8988T (cell line): Measurements from ENCODE around the gene KPTN.

ENCODE experiments used
- DNase-seq: peaks from one replicate; pipeline ENCODE4 v3.0.0; 2011

The KPTN gene

DNA sequence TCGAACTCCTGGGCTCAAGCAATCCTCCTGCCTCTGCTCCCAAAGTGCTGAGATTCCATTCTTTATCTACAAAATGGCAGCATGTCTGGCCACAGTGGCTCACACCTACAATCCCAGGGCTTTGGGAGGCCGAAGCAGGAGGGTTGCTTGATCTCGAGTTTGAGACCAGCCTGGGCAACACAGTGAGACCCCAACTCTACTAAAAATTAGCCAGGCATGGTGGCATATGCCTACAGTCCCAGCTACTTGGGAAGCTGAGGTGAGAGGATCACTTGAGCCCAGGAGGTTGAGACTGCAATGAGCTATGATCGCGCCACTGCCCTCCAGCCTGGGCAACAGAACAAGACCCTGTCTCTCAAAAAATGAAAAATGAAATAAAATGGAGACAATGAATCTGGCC is 24.7 kb upstream of the KPTN start:
- DNase-seq, result no peak

DNA sequence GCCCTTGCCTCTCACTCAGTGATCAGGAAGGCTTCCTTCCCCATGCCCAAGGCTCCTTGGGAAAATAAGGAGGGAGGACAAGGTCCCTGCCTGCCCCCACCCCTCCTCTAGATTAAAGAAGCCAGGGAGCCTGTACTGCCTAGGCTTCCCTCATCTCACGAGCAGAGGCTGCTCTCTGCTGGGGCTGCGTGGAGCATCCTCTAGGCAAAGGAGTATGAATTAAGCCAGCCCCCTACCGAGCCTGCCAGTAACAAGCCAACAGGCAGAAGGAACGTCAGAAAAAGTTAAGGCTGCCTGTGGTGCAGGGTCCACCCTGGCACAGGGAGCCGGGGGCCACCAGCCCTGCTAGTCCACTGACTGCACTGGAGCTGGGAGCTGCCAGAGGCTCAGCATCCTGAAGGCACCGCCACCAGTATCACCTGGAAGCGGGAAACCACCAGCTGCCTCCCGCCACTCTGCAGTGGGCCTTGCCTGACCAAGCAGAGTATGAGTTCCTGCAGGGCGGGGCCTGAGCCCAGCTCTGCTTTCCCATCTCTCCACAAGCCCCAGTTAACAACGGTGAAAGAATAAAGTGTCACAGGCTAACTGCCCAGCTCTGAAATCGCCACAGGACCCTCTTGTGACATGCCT is 24.0 kb upstream of the KPTN start:
- no peak for DNase-seq

DNA sequence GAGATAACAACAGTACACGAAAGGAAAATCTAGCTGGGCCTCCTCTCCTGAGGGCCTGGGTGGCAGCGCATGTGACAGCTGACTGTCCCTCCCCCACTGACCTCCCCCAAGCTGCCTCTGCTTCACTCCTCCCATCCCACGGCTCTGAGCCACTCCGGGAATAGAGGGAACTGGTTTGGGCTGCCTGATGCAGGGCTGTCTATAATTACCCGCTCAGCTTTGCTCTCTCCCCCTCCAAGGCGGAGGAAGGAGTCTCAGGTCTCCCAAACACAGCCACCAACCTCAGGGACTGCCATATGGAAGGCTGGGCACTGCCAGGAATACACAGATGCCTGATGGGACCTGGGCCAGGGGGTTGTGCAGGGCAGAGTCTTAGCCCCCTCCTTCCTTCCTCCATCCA is 23.0 kb upstream of the KPTN start:
- no peak for DNase-seq

DNA sequence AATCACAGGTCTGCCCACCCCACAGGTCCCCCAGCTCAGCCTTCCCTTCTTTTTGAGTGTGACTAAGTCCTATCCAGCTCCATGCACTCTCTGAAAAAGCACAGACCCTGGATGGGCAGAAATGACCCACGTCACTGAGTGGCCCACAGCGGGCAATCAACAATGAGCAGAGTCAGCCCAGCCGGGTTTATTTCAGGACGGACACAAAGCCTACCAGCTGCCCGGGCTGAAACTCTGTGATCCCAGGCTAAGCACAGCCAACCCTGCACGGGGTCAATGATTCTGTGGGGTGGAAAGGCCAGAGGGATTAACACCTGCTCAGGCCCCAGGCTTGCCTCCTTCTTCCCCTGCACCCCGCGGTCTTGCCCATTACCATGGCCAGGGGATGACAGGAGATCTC is 22.4 kb upstream of the KPTN start:
- no peak for DNase-seq

DNA sequence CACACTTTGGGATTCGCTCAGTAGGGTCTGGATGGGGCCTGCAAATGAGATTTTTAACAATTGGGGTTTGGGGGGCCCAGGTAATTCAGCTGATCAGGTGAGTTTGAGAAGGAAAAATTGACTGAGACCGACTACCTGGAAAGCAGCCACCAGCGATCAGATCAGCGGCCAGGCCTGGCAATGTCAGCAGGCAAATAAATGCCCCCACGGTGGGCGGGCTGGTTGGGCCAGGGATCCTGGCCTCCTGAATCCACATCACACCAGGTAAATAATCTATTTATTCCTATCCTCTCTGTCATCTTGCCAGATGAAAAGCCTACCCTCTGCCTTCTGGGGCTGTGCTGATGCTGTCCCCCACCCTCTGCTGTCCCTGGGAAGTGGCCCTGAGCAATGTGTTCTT is 21.5 kb upstream of the KPTN start:
- DNase-seq, result no peak

DNA sequence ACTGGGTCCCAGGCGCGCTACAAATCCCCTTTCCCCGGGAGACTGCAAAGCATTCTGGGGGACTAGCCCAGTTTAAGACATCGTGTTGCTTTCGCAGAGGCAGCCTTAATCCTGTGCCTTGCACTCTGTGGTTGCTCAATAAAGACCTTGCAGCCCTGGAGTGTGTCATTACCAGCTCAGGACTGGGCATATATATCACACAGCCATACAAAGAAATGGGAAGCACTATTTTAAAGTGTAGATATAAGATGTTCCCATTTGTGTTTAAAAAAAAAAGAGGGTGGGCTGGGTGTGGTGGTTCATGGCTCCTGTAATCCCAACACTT is 19.8 kb upstream of the KPTN start:
- DNase-seq, result no peak

DNA sequence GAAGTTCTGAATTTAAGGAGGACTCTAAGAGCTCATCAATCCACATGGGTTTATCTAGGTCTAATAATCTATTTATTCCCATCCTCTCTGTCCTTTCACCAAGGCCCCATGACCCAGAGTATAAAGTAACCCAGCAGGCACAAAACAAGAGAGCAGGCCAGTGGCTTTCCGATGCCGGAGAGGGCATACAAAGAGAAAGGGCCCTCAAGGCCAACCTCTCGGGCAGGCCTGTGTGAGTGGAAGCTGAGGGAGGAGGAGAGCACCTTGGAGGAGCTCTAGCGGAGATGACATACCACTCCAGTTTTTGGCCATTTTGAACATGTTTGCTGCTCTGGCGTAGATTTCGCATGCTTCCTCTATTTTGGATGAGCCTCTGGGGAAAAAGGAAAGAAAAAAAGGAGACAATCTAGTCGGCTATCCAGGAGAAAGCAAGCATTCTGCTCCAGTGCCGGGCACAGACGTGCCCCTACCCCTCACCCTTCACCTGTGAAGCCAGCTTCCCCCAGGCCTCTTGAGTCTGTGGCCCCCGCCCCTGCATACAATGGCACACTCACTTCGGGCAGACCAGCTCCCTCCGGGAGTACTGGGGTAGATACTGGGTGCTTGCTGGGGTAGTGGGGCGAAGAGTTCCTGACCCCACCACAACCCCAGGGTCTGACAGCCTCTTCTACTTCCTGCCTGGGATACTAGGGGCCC is 19.3 kb upstream of the KPTN start:
- DNase-seq, result no peak

DNA sequence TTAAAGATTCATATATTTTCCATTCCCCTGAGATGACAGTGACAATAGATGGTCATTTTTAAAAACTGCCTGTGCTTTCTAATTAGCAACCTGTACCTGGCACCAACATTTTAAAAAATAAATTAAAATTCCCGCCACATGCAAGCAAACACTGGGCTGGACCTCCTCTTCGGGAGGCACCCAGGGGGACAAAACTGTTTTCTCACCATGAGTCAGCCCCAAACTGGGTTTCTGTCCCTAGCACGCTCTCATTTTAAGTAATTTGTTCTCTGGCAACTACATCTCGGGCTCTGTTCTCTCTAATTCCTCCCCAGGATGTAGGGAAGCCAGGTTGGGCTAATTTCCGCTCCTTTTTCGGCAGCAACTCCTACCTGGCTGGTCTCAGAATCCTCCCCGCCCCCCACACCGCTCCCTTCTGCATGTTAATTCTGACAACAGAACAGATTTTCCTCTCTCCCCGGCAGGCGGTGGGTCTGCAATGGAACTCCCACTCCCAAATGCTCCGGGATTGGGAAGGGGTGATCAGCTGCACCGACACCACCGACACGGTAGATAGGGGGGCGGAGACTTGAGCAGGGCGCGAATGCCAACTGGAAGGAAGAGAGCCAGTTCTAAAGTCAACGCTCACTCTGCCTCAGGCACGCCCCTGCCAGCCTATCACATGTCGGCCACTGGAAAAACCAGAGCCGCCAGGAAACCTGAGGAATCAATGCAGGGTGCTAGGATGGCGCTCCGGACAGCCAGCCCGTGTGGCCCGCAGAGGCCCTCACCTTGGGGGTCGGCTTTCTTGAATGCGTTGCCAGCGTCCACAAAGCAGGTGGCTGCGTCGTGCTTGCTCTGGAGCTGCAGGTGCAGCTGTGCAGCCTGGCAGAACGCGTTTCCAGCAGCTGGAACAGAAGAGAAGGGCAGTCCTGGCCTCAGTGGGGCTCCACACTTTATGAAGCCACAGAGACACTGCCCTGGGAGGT is 16.1 kb upstream of the KPTN start:
- DNase-seq, result no peak

DNA sequence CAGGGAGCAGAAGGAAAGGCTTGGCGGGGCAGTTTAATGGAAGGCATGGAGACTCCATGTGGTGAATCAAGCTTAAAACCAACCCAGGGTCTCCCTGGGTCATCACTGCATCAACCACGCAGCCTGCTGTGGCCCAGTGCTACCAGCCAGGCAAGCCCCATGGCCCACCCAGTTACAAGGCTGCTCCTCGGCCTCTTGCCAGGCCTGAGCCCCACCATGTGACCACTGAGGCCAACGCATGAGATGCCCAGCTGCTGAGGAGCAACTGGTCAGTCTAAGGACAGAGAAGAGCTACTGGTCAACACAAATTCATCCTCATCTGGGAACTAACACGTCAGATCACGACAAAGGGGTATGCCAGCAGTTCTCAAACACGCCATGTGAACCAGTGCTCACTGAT is 15.4 kb upstream of the KPTN start:
- no peak for DNase-seq

DNA sequence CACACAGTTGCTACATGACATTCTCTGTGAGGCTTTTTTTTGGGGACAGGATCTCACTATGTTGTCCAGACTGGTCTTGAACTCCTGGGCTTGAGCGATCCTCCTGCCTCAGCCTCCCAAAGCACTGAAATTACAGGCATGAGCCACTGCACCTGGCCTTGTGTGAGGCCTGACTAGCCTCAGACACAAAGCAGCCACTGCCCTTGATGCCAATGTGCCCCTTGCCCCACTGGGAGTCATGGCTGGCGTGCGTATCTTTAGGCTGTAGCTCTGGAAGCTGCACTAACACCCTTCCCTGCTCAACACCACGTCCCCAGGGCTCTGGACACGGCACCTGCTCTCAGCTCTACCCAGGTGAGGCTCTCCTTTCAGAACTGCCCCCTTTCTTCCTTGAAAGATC is 14.5 kb upstream of the KPTN start:
- no peak for DNase-seq

DNA sequence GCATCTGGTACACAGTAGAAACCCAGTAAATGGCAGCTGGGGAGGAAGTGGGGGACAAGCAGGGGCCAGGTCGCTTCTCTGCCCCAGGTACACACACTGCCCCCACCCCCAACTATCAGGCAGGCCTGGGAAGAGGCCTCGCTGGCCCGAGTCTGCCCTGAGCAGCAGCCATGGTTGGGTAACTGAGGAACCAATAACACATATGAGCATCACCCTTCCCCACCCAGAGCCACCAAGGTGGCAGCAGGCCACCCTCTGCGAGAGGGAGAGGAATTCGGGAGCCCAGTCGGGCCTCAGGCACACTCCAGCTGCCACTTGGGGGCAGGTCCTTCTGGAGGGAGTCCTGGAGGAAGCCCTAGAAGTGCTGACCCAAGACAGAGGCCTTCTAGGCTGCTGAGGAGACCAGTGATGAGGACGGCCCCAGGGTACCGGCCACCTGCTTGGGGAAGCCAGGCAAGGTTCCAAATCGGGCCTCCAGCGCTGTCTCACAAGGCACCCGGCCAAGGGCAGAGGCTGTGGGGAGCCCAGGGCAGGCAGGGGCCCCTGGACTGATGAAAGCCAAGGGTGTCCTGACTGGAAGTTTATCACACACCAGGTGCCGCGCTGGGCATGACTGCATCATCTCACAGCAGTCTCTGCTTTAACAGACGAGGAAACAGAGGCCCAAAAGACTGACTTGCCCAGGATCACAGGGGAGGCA is 14.0 kb upstream of the KPTN start:
- no peak for DNase-seq

DNA sequence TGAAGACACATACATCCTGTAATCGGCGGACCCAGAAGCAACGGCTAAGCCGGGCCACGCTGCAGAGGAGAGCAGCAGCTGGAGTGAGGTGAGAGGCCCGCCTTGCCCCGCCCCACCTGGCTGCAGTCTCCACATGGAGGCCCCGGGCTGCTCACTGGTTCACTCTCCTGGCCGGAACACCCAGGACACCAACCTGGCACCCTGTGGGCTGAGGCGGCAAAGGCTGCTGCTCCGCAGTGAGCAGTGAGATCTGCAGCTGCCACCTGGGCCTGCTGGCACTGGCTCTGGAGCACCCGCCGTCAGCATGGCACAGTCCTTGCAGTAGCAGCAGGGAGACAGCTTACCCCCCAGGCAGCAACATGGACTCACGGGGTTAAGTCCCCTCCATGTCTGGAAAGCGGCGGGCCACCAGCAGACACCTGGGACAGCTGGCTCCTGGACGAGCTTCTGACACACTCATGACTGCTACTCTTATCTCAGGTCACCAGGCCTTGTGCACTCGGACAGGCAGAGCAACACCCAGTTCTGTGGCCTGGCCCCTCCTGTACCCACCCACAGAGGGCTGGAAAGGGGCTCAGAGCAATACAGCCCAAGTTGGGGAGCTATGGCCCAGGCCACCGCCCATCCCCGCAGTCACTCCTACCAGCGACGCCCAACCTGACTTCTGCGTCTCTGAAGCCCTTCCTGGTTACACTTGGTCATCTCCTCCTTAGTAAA is 13.2 kb upstream of the KPTN start:
- DNase-seq, result no peak

DNA sequence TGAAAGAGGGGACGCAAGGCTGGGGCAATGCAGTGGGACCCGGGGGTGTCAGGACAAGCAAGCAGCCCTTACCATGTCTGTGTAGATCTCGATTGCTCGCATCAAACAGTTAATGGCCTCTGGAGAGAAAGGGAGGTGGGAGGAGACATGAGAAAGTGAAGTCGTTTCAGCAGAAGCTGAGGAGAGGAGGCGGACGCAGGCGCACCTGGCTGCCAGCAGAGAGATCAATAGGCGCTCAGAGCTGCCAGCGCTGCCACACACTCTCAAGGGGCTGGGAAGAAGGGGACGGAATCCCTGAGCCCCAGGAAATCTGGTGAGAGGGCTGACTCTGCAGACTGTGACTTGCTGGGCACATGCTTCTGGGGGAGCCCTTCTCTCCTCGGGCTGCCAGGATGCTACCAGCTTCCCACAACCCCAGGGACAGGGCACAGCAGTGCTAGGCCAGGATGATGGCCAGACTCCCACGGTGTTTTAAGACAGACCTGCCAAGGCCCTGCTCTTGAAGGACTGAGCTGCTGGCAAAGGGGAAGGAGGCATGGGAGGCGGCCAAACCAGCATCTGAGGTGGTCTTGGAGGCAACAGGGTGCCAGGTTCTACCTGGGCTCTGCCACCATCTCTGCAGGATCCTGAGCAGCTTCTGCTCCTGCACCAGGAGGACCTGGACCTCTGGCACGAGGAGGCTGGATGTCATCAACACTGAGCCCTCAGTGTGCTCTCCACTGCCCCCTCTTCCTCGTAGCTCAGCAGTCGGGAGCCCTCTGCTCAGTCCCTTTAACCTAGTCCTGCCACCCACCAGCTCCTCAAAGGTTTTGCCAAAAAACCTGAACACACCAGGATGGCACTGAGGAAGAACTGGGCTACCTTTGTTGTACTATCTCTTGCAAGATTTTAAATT is 11.7 kb upstream of the KPTN start:
- no peak for DNase-seq

DNA sequence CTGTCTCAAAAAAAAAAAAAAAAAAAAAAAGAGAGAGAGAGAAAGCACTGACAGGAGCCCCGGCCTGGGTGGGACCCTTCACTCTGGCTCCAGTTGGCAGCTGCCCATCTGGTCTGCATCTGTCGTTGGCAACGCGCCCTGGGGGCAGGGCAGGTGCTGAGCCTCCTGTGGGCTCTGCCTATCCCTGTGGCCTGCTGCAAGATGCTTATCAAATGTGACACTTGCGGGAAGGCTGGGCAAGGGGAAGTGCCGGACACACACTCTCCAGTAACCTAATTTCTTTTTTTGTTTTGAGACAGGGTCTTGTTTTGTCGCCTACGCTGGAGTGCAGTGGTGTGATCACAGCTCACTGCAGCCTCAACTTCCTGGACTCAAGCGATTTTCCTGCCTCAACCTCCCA is 10.7 kb upstream of the KPTN start:
- DNase-seq, result no peak

DNA sequence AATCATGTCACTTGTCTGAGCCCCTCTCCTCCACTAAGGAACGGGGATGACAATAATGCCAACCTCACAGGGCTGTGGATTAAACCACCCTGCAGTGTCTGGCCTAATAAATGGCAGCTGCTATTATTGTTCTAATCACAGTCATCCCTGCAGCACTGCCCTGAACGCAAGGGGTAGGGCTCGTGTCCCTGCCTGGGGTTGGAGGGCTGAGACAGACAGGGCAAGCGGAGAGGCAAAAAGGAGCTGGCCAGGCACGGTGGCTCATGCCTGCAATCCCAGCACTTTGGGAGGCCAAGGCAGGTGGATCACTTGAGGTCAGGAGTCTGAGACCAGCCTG is 10.2 kb upstream of the KPTN start:
- no peak for DNase-seq

DNA sequence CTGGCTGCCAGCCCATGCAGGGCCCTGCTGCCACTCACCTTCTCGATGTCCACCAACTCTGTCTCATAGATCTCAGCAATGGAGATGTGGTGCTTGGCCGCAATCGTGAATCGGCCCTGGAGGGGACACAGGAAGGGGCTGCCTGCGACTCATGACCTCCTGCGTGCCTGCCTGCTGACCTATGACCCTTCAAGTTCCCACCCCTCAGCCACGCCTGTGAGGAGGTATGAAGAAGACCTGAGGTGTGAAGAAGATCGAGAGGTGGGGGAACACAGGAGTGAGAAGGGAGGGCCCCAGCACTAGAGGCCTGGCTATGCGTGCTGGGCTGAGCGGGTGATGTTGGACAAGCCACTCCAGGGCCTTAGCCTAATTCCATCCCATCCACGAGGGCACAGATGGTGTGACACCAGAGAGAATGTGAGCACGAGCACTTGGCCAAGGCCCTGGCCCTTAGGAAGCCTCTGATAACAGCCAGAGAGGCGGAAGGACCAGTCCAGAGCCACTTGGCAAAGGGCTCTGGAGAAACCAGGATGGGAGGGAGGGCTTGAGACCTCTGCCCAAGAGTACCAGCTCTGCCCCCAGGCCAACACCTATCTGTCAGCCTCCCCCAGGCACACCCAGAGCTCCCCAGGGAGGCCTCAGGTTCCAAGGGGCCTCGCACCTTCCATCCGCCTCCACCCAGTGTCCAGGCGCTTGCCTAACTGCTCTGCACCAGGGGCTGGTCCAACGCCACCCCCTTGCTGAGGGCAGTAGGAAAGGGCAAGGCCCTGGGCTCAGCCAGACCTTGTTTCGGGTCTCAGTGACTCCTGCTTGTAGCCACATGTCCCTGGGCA is 9.6 kb upstream of the KPTN start:
- DNase-seq, result no peak

DNA sequence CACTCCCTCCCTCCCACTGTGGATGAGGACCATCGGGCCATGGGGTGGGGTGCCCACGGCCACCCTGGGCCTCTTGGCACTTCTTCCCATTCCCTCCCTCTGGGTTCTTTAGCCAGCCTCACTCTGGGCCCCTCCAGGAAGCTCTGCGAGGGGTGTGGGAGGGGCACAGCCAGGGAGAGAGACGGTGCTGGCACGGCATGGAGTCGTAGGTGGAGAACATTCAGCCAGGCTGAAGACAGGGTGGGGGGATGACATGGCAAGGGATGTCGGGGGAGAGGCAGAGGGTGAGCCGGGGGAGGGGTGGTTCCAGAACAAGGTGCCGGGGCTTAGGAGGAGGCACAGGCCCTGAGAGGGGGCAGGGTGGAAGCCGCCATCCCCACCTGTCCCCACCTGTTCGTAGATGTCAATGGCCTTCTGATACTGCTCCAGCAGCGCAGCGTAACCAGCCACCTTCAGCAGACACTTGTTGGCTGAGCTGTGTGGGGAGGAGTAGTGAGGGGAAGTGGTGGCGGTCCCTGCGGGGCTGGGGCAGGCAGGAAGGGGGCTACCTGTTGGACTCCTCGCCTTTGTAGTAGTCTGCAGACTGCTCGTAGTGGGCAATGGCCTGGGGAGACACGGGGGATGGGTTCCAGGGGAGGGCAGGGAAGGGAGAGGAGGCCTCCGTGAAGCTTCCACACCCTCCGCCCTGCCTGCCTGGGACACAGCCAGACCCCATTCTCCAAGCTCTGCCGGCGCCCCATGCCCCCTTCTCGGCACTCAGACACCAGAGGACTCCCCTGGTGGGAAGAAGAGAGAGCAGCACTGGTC is 8.8 kb upstream of the KPTN start:
- DNase-seq, result no peak

DNA sequence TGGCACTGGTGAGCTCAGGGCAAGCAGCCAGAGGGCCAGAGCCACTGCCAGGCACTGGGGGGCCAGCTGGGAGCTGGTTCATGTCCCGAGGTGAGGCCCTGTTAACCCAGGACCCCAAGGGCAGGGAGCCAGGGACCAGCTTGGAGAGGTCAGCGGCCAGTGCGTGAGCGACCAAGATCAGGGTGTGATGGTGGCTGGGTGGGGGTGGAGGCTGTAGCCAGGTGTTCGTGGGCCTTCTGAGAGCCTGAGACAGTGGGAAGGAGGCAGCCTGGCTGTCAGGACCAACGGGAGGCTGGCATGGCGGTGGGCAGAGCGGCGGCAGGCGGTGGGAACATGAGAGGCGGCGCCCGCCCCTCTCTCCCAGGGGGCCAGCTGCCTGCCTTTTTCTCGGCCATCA is 8.1 kb upstream of the KPTN start:
- no peak for DNase-seq

DNA sequence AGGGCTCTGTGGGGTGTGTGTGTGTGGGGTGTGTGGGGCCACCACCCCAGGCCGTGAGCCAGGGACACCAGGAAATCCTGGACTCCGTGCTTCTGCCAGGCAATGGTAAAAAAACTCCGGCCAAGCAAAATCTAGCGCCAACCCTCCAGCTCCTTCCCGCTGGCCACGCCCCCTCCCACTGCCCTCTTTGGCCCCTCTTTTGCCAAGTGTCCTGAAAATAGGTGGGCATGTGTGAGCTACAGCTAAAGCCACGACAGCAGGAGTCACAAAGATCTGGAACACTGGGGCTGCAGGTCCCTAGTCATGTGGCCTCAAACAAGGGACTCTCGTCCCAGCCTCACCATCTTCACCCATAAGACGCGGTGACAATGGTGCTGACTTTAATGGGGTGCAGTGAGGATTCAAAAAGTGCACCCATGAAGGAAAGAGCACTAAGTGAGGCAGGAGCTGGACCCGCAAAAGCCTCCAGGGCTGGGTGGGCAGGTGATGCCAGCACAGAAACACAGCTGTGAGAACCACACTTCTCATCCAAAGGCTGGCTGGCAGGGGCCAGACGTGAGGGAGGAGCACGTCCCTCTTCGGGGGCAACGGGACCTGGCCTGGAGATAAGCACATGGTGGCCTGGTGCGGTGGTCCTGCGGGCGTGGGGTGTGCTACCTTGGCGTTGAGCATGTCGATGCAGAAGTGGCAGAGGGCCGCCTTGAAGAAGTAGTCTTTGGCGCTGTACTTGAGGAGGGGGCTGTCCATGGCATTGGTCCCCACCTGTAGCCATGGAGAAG is 7.5 kb upstream of the KPTN start:
- DNase-seq, result no peak
